Activated CD4-positive, alpha-beta T cell treated with anti-CD3 and anti-CD28 coated beads for 24 hours (primary cell): ENCODE data around the gene PRMT1.

Experiments
- DNase-seq, 2 donors: peaks; one replicate each; pipeline ENCODE4 v3.0.0-alpha.2; 2020; ENCODE audit warnings: low read depth in 2 of 2

The PRMT1 gene

DNA sequence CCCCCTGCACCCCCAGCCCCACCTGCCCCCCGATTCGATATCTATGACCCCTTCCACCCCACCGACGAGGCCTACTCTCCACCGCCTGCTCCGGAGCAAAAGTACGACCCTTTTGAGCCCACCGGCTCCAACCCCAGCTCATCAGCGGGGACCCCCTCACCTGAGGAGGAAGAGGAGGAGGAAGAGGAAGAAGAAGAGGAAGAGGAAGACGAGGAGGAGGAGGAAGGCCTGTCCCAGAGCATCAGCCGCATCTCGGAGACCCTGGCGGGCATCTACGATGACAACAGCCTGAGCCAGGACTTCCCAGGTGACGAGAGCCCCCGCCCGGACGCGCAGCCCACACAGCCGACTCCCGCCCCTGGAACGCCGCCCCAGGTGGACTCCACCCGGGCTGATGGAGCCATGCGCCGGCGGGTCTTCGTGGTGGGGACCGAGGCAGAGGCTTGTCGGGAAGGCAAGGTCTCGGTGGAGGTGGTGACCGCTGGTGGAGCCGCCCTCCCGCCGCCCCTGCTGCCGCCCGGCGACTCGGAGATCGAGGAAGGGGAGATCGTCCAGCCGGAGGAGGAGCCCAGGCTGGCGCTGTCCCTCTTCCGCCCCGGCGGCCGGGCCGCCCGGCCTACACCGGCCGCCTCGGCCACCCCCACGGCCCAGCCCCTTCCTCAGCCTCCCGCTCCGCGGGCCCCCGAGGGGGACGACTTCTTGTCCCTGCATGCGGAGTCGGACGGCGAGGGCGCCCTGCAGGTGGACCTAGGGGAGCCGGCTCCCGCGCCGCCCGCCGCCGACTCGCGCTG is 25.8 kb upstream of the PRMT1 start:
- no peak for DNase-seq

DNA sequence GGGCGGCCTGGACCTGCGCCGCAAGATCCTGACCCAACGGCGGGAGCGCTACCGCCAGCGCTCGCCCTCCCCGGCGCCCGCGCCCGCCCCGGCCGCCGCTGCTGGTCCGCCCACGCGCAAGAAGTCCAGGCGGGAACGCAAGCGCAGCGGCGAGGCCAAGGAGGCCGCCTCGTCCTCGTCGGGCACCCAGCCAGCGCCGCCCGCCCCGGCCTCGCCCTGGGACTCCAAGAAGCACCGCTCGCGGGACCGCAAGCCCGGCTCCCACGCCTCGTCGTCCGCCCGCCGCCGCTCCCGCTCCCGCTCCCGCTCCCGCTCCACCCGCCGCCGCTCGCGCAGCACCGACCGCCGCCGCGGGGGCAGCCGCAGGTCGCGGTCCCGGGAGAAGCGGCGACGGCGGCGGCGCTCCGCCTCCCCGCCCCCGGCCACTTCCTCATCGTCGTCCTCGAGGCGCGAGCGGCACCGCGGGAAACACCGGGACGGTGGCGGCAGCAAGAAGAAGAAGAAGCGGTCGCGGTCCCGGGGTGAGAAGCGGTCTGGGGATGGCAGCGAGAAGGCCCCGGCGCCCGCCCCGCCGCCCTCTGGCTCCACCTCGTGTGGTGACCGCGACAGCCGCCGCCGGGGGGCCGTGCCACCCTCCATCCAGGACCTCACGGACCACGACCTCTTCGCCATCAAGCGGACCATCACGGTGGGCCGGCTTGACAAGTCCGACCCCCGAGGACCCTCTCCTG is 25.1 kb upstream of the PRMT1 start:
- no peak for DNase-seq

DNA sequence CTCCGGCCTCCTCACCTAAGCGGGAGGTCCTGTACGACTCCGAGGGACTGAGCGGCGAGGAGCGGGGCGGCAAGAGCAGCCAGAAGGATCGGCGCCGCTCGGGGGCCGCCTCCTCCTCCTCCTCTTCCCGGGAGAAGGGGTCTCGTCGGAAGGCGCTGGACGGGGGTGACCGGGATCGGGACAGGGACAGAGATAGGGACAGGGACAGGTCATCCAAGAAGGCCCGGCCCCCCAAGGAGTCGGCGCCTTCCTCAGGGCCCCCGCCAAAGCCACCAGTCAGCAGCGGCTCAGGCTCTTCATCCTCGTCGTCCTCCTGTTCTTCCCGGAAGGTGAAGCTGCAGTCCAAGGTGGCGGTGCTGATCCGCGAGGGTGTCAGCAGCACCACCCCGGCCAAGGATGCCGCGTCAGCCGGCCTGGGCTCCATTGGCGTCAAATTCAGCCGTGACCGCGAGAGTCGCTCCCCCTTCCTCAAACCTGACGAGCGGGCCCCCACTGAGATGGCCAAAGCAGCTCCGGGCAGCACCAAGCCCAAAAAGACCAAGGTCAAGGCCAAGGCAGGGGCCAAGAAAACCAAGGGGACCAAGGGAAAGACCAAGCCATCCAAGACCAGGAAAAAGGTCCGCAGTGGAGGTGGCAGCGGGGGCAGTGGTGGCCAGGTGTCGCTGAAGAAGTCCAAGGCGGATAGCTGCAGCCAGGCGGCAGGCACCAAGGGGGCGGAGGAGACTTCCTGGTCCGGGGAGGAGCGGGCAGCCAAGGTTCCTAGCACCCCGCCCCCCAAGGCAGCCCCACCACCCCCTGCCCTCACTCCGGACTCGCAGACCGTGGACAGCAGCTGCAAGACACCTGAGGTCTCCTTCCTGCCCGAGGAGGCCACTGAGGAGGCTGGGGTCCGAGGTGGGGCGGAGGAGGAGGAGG is 24.3 kb upstream of the PRMT1 start:
- DNase-seq: no peak

DNA sequence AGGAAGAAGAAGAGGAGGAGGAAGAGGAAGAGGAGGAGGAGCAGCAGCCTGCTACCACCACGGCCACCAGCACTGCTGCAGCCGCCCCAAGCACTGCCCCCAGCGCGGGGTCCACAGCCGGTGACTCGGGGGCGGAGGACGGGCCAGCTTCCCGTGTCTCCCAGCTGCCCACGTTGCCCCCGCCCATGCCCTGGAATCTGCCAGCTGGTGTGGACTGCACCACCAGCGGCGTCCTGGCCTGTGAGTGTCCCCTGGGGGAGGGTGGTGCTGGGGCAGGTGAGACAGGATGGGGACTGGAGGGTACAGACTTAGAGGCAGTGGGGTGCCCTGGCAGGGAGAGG is 23.6 kb upstream of the PRMT1 start:
- DNase-seq: no peak

DNA sequence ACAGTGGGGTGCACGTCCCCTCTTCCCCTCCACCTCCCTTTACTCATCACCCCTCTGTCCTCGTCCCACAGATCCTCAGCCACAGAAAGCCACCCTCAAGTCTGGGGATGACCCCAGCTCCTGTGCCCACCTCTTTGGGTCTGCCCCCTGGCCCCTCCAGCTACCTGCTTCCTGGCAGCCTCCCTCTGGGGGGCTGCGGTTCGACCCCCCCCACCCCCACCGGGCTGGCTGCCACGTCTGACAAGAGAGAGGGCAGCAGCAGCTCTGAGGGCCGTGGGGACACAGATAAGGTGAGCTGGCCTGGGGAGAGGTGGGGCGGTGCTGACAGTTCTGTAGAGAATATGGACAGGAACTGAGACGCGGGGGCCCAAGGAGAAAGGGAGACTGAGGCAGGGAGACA is 22.5 kb upstream of the PRMT1 start:
- no peak for DNase-seq

DNA sequence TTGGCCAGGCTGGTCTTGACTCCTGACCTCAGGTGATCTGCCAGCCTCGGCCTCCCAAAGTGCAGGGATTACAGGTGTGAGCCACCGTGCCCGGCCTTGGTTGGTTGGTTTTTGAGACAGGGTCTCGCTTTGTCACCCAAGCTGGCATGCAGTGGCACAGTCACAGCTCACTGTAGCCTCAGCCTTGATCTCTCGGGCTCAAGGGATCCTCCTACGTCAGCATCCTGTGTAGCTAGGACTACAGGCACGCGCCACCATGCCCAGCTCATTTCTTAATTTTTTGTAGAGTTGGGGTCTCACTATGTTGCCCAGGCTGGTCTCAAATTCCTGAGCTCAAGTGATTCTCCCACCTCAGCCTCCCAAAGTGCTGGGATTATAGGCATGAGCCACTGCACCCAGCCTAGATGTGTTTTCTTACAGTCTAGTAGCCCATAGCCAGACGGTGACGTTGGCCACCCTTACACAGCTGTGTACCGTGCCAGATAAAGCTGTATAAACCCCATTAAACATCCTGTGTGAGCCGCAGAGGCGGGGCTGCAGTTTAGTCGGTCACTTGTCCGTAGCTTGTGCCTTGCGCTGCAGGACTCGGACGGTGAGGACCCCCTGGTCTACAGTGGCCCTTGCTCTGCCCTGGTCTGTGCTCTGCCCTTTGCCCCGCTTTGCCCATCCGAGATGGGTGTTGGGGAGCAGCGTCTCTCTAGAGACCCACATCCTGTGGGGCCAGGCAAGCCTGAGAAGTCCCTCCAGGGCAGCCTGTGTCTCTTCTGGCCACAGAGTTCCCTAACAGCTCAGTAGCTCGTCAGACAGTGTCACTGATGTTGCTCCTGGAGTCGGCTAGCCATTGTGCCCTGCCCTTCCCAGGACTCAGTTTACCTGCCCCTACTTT is 21.3 kb upstream of the PRMT1 start:
- DNase-seq: no peak

DNA sequence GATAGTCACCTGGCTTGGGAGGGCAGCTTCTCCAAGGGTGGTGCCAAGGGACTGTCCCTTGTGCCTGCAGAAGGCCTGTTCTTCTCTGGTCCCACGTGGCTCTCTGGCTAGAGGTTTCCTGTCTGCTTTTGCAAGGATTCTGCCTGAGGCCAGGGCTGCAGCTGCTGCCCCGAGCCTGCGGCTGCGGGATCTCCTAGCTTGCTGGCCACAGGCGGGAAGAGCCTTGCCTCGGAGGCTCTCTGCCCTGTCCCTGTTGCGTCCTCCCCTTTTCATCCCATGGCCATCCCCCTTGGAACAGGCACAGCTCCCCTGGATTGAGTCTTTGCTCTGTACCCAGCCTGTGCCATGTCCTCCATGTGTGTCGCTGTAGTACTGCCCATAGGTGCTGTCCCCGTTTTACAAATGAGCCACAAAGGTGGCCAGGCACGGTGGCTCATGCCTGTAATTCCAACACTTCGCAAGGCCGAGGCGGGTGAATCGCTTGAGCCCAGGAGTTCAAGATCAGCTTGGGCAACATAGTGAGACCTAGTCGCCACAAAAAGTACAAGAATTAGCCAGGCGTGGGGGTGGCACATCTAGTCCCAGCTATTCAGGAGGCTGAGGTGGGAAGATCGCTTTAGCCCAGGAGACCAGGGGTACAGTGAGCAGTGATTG is 20.5 kb upstream of the PRMT1 start:
- no peak for DNase-seq

DNA sequence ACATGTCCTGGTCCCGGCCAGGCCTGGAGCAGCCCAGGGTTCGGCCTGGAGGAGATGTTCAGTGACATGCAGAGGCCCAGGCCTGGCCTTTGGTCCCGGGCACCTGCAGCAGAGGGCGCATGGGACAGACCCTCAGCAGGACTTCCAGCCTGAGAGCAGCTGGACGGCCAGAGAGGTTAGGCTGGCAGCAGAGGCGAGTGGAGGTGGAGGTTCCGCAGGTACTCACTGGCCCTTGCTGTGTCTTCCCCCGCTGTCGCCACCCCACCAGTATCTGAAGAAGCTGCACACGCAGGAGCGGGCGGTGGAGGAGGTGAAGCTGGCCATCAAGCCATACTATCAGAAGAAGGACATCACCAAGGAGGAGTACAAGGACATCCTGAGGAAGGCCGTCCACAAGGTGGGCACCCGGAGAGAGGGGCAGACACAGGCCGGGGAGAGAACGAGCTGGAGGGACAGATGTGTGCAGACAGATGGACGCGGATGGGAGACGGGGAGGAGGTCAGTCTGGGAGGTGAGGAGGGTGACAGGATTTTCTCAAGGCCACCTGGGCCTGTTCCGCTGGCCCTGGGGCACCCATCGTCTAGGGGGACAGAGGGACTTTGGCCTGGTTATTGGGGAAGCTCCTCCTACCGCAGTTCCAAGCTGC is 19.5 kb upstream of the PRMT1 start:
- DNase-seq: no peak

DNA sequence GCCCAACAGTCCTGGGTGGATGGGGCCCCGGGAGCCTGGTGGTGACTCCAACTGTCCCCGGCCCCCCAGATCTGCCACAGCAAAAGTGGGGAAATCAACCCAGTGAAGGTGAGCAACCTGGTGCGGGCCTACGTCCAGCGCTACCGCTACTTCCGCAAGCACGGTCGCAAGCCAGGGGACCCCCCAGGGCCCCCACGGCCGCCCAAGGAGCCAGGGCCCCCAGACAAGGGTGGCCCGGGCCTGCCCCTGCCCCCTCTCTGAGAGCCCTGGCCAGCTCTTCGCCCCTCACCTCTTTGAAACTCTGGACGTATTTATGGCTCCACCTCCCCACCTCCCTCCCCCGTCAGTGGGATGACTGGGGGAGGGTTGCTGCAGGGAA is 18.9 kb upstream of the PRMT1 start:
- DNase-seq: no peak

DNA sequence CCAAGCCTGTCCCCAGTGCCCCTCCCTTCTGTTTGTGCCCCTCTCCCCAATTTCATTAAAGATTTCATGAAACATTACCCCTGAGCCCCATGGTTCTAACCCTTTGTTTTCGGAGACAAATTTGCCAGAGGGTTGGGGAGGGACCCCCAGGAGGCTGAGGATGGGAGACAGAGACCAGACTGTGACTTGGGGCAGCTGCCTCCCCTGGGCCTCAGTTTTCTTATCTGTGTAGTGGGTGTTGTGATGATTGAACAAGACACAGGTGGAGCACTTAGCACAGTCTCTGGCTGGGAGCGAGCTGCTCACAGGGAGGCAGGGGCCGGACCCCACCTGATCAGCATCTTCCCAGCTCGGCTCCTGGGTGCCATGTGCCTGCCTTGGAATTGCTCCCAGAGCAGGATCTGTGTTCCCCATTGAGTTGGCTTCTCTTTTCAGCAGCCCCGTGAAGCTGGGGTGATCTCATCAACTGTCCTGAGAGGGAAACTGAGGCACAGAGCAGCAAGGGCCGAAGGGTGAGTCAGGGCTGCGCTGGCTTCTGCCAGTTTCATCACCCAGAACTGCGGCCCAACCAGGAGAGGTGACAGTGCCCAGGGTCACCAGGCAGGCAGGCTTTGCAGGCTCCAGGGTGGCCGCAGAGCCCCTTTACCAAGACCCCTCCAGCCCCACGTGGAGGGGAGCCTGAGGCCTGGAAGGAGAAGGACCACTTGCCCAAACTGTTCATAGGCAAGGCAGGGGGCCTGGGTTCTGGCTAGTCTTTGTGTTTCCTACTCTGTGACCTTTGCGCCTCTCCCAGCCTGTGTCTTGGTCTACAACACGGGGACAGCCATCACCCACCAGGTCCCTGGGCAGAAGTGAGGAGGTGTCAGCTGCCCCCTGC is 18.3 kb upstream of the PRMT1 start:
- no peak for DNase-seq

DNA sequence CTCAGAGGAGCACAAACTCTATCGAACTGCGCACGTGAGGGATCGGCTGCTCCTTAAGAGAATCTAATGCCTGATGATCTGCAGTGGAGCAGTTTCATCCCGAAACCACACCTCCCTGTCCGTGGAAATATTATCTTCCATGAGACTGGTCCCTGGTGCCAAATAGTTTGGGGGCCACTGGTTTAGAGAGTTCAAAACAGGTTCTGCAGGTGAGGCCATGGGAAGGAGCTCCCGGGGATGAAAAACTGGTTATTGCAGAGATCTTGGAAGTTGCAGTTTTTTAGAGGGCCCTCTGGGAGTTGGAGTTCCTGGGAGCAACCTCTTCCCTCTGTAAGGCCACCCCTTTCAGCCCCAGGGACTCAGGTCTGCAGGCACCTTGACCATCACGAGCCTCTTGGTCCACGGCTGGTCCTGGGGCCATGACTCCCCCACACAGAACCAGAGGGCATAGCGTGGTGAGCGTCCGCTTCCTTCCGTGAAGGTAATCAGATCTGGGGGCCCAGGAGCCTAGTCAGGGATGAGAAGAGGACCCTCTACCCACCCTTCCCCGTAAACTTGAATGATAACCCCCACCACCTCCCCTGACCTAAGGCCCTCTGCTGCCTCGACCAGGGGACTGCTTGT is 16.6 kb upstream of the PRMT1 start:
- DNase-seq: no peak

DNA sequence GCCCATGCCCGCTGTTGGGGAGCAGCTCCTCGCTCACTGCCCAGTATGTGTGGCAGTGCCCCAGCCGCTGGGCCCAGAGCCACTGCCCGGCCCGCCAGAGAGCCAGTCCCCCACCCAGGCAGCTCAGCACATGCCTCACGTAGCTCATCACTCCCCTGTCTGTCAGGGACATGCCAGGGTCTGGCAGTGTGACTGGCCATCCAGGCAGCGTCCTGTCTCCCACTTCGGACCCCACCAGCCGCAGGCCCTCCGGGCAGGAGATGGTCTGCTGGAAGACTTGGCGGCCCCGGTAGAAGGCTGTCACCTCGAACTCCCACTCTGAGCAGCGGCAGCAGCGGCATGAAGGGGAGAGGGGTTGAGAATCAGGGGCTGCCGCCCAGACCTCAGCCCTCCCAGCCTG is 15.1 kb upstream of the PRMT1 start:
- no peak for DNase-seq

DNA sequence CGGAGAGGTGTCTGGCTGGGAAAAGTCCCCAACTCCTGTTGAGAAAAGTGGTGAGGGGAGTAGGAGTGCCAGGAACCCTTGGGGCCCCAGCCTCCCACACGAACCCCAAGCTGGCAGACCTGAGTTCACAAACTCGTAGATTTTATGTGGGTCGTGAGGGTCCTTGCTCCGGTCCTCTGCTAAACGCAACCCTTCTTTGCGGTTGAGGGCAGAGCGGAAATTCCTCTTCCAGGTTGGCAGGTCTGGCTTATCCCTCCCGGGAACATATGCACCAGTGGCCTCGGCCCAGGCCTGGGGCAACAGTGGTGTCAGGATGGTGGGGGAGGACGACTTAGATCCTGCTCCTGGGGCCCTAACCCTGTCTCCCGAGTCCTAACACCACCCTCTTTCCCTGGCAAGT is 13.8 kb upstream of the PRMT1 start:
- DNase-seq: no peak

DNA sequence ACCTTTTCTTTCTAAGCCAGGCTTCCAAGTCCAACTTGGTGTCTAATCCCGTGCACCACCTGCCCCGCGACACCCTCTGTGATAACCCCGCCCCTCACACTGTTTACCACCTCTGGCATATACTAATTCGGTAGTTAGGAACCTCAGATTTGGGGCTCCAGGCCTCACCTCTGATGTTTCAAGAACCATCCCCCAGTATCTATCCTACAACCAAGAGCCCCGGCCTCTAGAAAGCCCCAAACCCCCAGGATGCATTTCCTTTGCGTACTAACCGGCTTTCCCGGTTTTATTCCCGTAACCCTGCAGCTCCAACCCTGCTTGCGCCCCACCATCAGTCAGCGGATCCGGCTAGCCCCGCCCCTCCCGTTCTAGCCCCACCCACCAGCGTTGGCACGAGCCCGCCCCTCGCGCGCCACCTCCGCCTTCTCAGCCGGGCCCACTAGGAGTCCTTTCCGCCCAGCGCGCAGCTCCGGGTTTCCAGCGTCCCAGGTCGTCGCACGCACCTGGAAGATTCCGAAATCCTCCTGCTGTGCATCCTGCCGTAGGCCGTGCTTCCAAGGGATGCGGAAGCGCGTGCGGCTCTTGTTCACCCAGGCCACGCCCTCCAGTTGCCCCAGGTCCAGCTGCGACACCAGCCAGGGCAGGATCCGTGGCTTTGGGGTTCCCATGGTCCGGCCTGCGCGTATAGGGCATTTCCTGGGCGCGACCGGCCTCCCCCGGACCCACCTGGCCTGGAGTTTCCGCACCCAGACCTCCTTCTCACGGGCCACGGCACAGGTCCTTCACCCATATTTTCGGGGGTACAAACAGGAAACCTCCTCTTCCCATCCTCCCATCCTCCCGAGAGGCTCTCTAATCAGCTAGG is 12.7 kb upstream of the PRMT1 start:
- peak; percentile 89 to 97 for DNase-seq

DNA sequence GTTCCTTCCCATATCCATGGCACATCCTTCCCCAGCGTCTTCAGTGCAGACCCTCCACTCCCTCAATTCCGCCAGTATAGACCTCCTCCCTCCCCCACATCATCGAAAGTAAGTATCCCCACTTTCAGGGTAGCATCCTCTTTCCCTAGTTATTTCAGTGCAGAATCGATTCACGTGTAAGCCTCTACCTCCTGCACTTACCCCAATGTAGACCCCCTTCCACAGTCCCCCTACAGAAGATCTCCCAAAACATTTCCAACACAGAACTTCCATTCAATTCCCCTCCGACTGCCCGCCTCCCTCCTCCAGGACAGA is 12.1 kb upstream of the PRMT1 start:
- DNase-seq: no peak

DNA sequence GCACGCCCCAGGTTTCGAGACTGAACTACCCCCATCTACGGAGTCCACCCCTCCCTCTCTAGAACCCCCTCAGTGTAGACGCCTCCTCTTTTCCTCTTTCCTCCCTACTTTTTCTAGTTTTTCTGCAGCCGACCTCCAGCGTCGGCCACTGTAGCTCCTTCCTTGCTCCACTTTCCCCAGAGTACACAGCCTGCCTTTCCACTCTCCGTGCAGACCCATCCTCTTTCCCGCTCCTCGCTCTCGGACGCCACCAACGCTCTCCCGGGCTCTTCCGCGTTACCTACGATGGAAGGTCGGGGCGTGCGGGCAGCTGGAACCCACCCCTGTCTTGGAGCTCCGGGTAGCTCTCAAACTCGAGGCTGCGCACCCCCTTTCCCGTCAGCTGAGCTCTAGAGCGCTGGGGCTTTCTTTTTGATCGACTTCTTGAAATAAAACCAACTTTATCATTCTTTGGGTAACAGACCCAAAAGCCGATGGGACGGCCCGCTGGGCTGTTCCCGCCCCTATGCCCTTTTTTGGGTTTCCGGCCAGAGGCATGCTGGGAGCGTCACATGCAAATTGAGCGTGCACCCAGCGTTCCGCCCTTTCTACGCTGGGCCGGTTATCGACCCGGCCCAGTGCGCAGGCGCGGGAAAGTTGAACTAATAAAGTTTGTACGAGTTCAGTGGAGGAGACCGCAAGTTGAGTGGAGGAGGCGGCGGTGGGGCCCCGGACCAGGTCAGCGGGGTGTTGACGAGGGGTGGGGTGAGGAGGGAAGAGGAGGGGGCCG is 11.5 kb upstream of the PRMT1 start, which contains the start of the genes BCL2L12 and IRF3:
BCL2L12 (plus strand) TSS at position 583 of the 769 bp plus-strand sequence. CDS start 760 bp downstream, outside the sequence.
IRF3 (minus strand) TSS at position 507 of the 769 bp plus-strand sequence. CDS start 1,019 bp downstream, outside the sequence.
- DNase-seq: peak; percentile 99 to 100

DNA sequence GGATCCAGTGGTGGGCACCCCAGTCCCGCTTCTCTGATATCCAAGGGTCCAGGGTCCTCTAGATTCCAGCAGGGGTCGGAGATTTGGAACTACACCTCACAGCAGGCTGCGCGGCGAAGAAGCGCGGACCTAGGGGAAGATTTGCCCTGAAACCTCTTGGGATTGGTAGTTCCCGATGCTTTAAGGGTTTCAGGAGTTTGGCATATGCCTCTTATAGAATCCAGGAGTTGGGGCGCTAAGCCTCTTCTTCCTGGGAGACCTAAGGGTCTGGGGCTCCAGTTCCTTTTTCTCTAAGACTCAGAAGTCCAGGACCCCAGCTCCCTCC is 11.0 kb upstream of the PRMT1 start:
- no peak for DNase-seq
